Right lobe of liver (tissue), 4 donors: ENCODE data around the gene TMEM205.

Experiments used
- CTCF ChIP-seq, 4 donors: fragments of 200-600 bp in 3 of 4; fragments of 450-650 bp in 1 of 4; IDR thresholded peaks; one replicate each; pipeline versions ENCODE4 v1.5.1 to v1.8.0; 2016 to 2022; ENCODE audit warnings: antibody characterized with exemption in 4 of 4, mild to moderate bottlenecking in 2 of 4
- POLR2A ChIP-seq: fragments of 450-650 bp; IDR thresholded peaks from one replicate; pipeline ENCODE4 v1.6.1; 2017; ENCODE audit warnings: antibody characterized with exemption, mild to moderate bottlenecking
- donor health status: DM: no; HTN: no; CAD: no.
- donor health status: DM: no; HTN: no; CAD: no.
- donor health status: DM: no; HTN: yes; CAD: no.

DNA sequence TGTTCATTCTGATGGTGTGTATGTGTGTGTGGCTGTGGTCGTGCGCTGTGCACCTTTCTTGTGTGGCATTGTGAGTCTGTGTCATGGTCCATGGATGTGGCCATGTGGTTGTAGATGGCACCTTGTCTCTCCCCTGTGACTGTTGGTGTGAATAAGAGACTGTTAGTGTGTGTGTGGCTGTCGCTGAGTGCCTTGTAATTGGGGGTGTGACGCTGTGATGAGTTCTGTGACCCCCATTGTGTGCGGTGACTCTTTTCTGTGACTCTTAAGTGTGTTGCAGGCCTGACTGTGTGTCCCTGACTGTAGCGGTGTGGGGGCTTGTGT is 10.0 kb upstream of the TMEM205 start:
- no peak for TF ChIP-seq CTCF (IDR thresholded peaks at IDR 0.05)
- TF ChIP-seq POLR2A, result no peak
